Skin of body (tissue), 2 donors: ENCODE measurements around the gene NPR2. TPM values are rescaled to one million over a fixed set of nuclear protein-coding genes. Genes with fewer than 3 reads are reported as not detected.
A peak's percentile ranks its signal among the peaks of the same experiment; 100 is the strongest.

Source experiments
- DNase-seq: peaks from one replicate; lab custom pipeline; 2025; lab: John Stamatoyannopoulos, UW
- total RNA-seq: library from RNA; depleted of rRNA; stranded (reverse); fragments of >200 nt; gene quantifications from one replicate; pipeline ENCODE4 v1.2.3, GENCODE V29; 2014

The NPR2 gene
- total RNA-seq = 31.5 TPM

- DNase-seq = peak; percentile 8
Observed at GRCh38 chr9:35791297-35791921, at the start of gene NPR2. TSS of gene NPR2 (plus strand) at chr9:35791591. CDS start at chr9:35792409, 818 bp downstream.

GRCh38 chr9:35741740-35742139 is 49.7 kb upstream of the NPR2 start:
- DNase-seq = no peak

- DNase-seq = no peak
Observed at GRCh38 chr9:35743452-35743851, 47.9 kb upstream of the NPR2 start.

- no peak for DNase-seq
Observed at GRCh38 chr9:35743880-35744518, 47.4 kb upstream of the NPR2 start.

GRCh38 chr9:35745569-35745968 is 45.8 kb upstream of the NPR2 start:
- DNase-seq = no peak

- no peak for DNase-seq
Observed at GRCh38 chr9:35746583-35746982, 44.8 kb upstream of the NPR2 start.

GRCh38 chr9:35748242-35748857 is 43.0 kb upstream of the NPR2 start:
- no peak for DNase-seq

- peak; percentile 42 for DNase-seq
Observed at GRCh38 chr9:35748858-35749514, 42.4 kb upstream of the NPR2 start, which contains the start of the genes GBA2 and RGP1. TSS of gene GBA2 (minus strand) at chr9:35749228. CDS start at chr9:35748704, 524 bp downstream. TSS of gene RGP1 (plus strand) at chr9:35749287. CDS start at chr9:35749756, 469 bp downstream.

- no peak for DNase-seq
Observed at GRCh38 chr9:35749515-35750255, 41.7 kb upstream of the NPR2 start.

- DNase-seq = no peak
Observed at GRCh38 chr9:35750256-35750531, 41.2 kb upstream of the NPR2 start.

- DNase-seq = no peak
Observed at GRCh38 chr9:35753466-35753865, 37.9 kb upstream of the NPR2 start.

- no peak for DNase-seq
Observed at GRCh38 chr9:35754264-35754663, 37.1 kb upstream of the NPR2 start, which contains the start of gene MSMP. TSS of gene MSMP (minus strand) at chr9:35754276. CDS start at chr9:35754129, 147 bp downstream.

- no peak for DNase-seq
Observed at GRCh38 chr9:35755071-35755470, 36.3 kb upstream of the NPR2 start.

GRCh38 chr9:35756275-35757225 is 34.8 kb upstream of the NPR2 start:
- DNase-seq = no peak

- DNase-seq = peak; percentile 14
Observed at GRCh38 chr9:35757226-35757891, 34.0 kb upstream of the NPR2 start.

GRCh38 chr9:35757892-35758275 is 33.5 kb upstream of the NPR2 start:
- no peak for DNase-seq

- DNase-seq = no peak
Observed at GRCh38 chr9:35758475-35759050, 32.8 kb upstream of the NPR2 start.

GRCh38 chr9:35759795-35760194 is 31.6 kb upstream of the NPR2 start:
- no peak for DNase-seq

- DNase-seq = no peak
Observed at GRCh38 chr9:35760651-35761050, 30.7 kb upstream of the NPR2 start.
